ENCODE measurements around the gene MYO16.
"Not testable (repeated sequence)": the region's sequence is repeated elsewhere in the genome, so short reads cannot be mapped to it uniquely, and the experiment has no call there.

MYO16 gene

GRCh38 chr13:108903613-108904012 lies 274.2 kb downstream of the MYO16 start:
- DNase-seq, result no peak

- no peak for DNase-seq
These were observed 282.4 kb downstream of the MYO16 start for GRCh38 chr13:108911807-108912206.

GRCh38 chr13:108913731-108914130 lies 284.3 kb downstream of the MYO16 start:
- not testable (repeated sequence) for DNase-seq

GRCh38 chr13:108915095-108915633 lies 285.8 kb downstream of the MYO16 start:
- DNase-seq, result no peak

GRCh38 chr13:108915634-108916512 lies 286.5 kb downstream of the MYO16 start:
- no peak for DNase-seq

GRCh38 chr13:108917581-108917980 lies 288.2 kb downstream of the MYO16 start:
- DNase-seq, result no peak

- DNase-seq, result no peak
These were observed 289.9 kb downstream of the MYO16 start for GRCh38 chr13:108919036-108919907.

- DNase-seq, result no peak
These were observed 290.7 kb downstream of the MYO16 start for GRCh38 chr13:108920137-108920536.

- DNase-seq, result no peak
These were observed 291.8 kb downstream of the MYO16 start for GRCh38 chr13:108921238-108921637.

GRCh38 chr13:108922108-108922507 lies 292.7 kb downstream of the MYO16 start:
- no peak for DNase-seq

- no peak for DNase-seq
These were observed 294.1 kb downstream of the MYO16 start for GRCh38 chr13:108923386-108924047.

GRCh38 chr13:108924134-108924533 lies 294.7 kb downstream of the MYO16 start:
- no peak for DNase-seq

GRCh38 chr13:108924541-108924940 lies 295.1 kb downstream of the MYO16 start:
- DNase-seq, result no peak

- DNase-seq, result no peak
These were observed 295.7 kb downstream of the MYO16 start for GRCh38 chr13:108925070-108925469.

GRCh38 chr13:108926862-108927261 lies 297.5 kb downstream of the MYO16 start:
- no peak for DNase-seq

GRCh38 chr13:108927615-108928014 lies 298.2 kb downstream of the MYO16 start:
- no peak for DNase-seq

- no peak for DNase-seq
These were observed 300.3 kb downstream of the MYO16 start for GRCh38 chr13:108929532-108930206.

GRCh38 chr13:108932196-108932595 lies 302.8 kb downstream of the MYO16 start:
- DNase-seq, result no peak

GRCh38 chr13:108933061-108933460 lies 303.6 kb downstream of the MYO16 start:
- DNase-seq, result no peak

GRCh38 chr13:108938155-108938554 lies 308.7 kb downstream of the MYO16 start:
- no peak for DNase-seq

GRCh38 chr13:108940121-108940520 lies 310.7 kb downstream of the MYO16 start:
- DNase-seq, result no peak

GRCh38 chr13:108943842-108944241 lies 314.4 kb downstream of the MYO16 start:
- no peak for DNase-seq
